GM12864 (cell line): ENCODE results near the gene FBLN5.

Experiments
- DNase-seq: peaks from one replicate; pipeline ENCODE4 v3.0.0-alpha.2; 2011; ENCODE audit warnings: low read depth
- H3K4me3 ChIP-seq: 2 replicates; pipeline ENCODE4 v1.5.1; 2011; ENCODE audit warnings: mild to moderate bottlenecking, low read depth, low read length, control low read depth
- CTCF ChIP-seq: IDR thresholded peaks from 2 replicates; pipeline ENCODE4 v1.5.1; 2011; ENCODE audit warnings: low read depth, mild to moderate bottlenecking, moderate library complexity, low read length, control low read depth, inconsistent platforms; ENCODE audit errors: missing control alignments

The FBLN5 gene

GRCh38 chr14:91980157-91980556 is 32.7 kb upstream of the FBLN5 start:
- DNase-seq = peak; percentile 12
- H3K4me3 ChIP-seq = no peak overlapping the region
- TF ChIP-seq CTCF = no peak

- no peak overlapping the region for H3K4me3 ChIP-seq
- no peak for TF ChIP-seq CTCF
- no peak for DNase-seq
Observed at GRCh38 chr14:91977884-91978283, 30.4 kb upstream of the FBLN5 start.

- no peak for TF ChIP-seq CTCF
- H3K4me3 ChIP-seq = no peak overlapping the region
- DNase-seq = no peak
Observed at GRCh38 chr14:91975763-91976162, 28.3 kb upstream of the FBLN5 start.

- no peak overlapping the region for H3K4me3 ChIP-seq
- TF ChIP-seq CTCF = no peak
- DNase-seq = no peak
Observed at GRCh38 chr14:91971188-91971778, 23.8 kb upstream of the FBLN5 start.

- no peak for TF ChIP-seq CTCF
- no peak overlapping the region for H3K4me3 ChIP-seq
- DNase-seq = no peak
Observed at GRCh38 chr14:91968280-91968679, 20.8 kb upstream of the FBLN5 start.

- no peak for DNase-seq
- no peak overlapping the region for H3K4me3 ChIP-seq
- no peak for TF ChIP-seq CTCF
Observed at GRCh38 chr14:91964724-91965123, 17.2 kb upstream of the FBLN5 start.

GRCh38 chr14:91964011-91964410 is 16.5 kb upstream of the FBLN5 start:
- no peak for DNase-seq
- TF ChIP-seq CTCF = no peak

More at GRCh38 chr14:91964011-91964410, 16.5 kb upstream of the FBLN5 start:
- H3K4me3 ChIP-seq = no peak overlapping the region
